Left ventricle myocardium inferior (tissue), 1 donor: ENCODE data around the gene TSPOAP1. TPM values are rescaled to one million over a fixed set of nuclear protein-coding genes. Genes with fewer than 3 reads are reported as not detected.

Source experiments
- DNase-seq: peaks from one replicate; pipeline ENCODE4 v3.0.0-alpha.2; 2020
- H3K27ac ChIP-seq: fragments of 200-600 bp; replicated peaks from 2 replicates; pipeline ENCODE4 v1.8.0; 2021
- H3K27me3 ChIP-seq: fragments of 200-600 bp; 2 replicates; pipeline ENCODE4 v1.8.0; 2021; ENCODE audit warnings: low read depth
- H3K36me3 ChIP-seq: fragments of 200-600 bp; 2 replicates; pipeline ENCODE4 v1.8.0; 2021
- H3K4me1 ChIP-seq: fragments of 200-600 bp; 2 replicates; pipeline ENCODE4 v1.8.0; 2021
- H3K4me3 ChIP-seq: fragments of 200-600 bp; 2 replicates; pipeline ENCODE4 v1.8.0; 2021; ENCODE audit warnings: mild to moderate bottlenecking, moderate library complexity
- H3K9me3 ChIP-seq: fragments of 200-600 bp; replicated peaks from 2 replicates; pipeline ENCODE4 v1.8.0; 2021
- CTCF ChIP-seq: fragments of 200-600 bp; IDR thresholded peaks from 2 replicates; pipeline ENCODE4 v1.8.0; 2021; ENCODE audit warnings: antibody characterized with exemption, mild to moderate bottlenecking, borderline replicate concordance
- intact Hi-C: fragments of 100-400 bp; cut with micrococcal nuclease; formaldehyde crosslinking; loops from one replicate; pipeline ENCODE4 v1.11.0; 2022
- total RNA-seq: library from RNA; stranded (reverse); fragmentation: NEBNext Ultra II Directional; extraction: Animal tissue kit (Norgen Biotek cat#: 25700); gene quantifications from one replicate; pipeline ENCODE4 v1.2.1, GENCODE V29; 2021
- donor health status: DM: no; HTN: yes; CAD: no; lungs with severe emphysema.

TSPOAP1 gene
- total RNA-seq, 1 donor from 2014 or later: 12.8 TPM

- no peaks in the 10 kb centered on the region for H3K36me3 ChIP-seq
- no peak for DNase-seq
- no peak overlapping the region for H3K27ac ChIP-seq
- no peak overlapping the region for H3K4me3 ChIP-seq
- peaks cover 59% of the 10 kb centered on the region for H3K27me3 ChIP-seq
- no peak for TF ChIP-seq CTCF
- peaks cover under 1% of the 10 kb centered on the region for H3K4me1 ChIP-seq
- H3K9me3 ChIP-seq: no peaks in the 10 kb centered on the region
- intact Hi-C loops: no loop called here
Observed at GRCh38 chr17:58273453-58274104, 55.0 kb downstream of the TSPOAP1 start.

- Histone ChIP-seq H3K4me1 (no peaks in the 10 kb centered on the region), H3K9me3 (no peaks in the 10 kb centered on the region), H3K27ac (no peak overlapping the region), H3K36me3 (no peaks in the 10 kb centered on the region), H3K4me3 (no peak overlapping the region), H3K27me3 (peaks cover 59% of the 10 kb centered on the region)
- no peak for DNase-seq
- intact Hi-C loops: no loop called here
- no peak for TF ChIP-seq CTCF
Observed at GRCh38 chr17:58272367-58273280, 56.0 kb downstream of the TSPOAP1 start.

- H3K9me3 ChIP-seq: no peaks in the 10 kb centered on the region
- DNase-seq: no peak
- H3K27me3 ChIP-seq: peaks cover 61% of the 10 kb centered on the region
Observed at GRCh38 chr17:58271216-58271931, 57.2 kb downstream of the TSPOAP1 start.

GRCh38 chr17:58270476-58271215 is 57.9 kb downstream of the TSPOAP1 start:
- Histone ChIP-seq H3K4me1 (no peaks in the 10 kb centered on the region), H3K27ac (no peak overlapping the region), H3K9me3 (no peaks in the 10 kb centered on the region), H3K36me3 (no peaks in the 10 kb centered on the region), H3K4me3 (no peak overlapping the region), H3K27me3 (peaks cover 66% of the 10 kb centered on the region)
- no peak for TF ChIP-seq CTCF
- intact Hi-C loops: no loop called here
- no peak for DNase-seq

More at GRCh38 chr17:58271216-58271931, 57.2 kb downstream of the TSPOAP1 start:
- intact Hi-C loops: no loop called here
- Histone ChIP-seq H3K4me1 (no peaks in the 10 kb centered on the region), H3K4me3 (no peak overlapping the region), H3K27ac (no peak overlapping the region), H3K36me3 (no peaks in the 10 kb centered on the region)
- TF ChIP-seq CTCF: no peak
